Stimulated activated CD4-positive, alpha-beta T cell treated with anti-CD3 and anti-CD28 coated beads, Interleukin-1b, Interleukin-23, amount 100 ng/mL, for 24 hours (primary cell): ENCODE measurements around the gene TTLL13.
"Not testable (repeated sequence)": the region's sequence is repeated elsewhere in the genome, so short reads cannot be mapped to it uniquely, and the experiment has no call there.

Experiments
- DNase-seq, 4 experiments: peaks; one replicate each; pipeline ENCODE4 v3.0.0-alpha.2; 2020; ENCODE audit warnings: low read depth in 4 of 4, low spot score in 1 of 4

The TTLL13 gene

DNA sequence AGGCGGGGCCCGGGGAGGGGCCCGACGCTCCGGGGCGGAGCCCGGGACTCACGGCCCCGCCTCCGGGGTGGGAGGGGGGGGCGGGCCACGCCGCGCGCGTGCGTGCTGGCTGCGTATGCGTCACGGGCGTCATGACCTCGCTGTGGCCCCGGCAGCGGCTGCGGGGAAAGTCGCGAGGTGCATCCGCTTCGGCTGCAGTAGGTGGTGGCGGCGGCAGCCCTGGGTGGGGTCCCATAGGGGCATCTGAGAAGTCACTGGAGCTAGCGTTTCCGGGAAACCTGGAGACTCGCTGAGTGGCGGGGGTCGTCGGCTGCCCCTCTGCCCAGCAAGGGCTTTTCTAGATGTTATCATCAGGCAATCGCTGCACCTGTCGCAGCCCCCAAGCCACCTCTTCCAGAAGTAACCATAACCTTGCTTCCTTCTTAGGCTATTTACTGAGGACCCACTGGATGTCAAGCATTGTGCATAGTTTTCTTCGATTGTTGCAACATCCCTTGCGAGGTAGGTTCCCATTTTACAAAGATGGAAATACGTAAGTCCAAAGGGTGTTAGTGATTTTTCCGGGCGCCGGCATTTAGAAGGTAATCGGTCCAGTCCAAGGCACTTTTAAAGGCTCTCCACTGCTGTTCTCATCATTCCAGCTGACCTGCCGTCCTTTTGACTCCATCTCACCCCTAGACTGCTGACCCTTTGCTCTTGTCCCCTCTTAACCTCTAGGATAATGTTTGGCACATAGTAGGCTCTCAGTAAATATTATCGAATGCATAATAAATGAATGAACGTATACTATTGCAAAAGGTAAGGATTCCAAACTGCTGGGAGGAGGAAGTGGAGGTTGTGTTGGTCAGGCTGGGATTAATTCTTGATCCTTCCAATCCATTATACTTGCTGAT lies 15.0 kb upstream of the TTLL13 start, which contains the start of gene GDPGP1:
Gene GDPGP1, plus strand, starts transcription at position 114 of the 893 bp plus-strand sequence. CDS start 6,700 bp downstream, outside the sequence.
- no peak for DNase-seq

DNA sequence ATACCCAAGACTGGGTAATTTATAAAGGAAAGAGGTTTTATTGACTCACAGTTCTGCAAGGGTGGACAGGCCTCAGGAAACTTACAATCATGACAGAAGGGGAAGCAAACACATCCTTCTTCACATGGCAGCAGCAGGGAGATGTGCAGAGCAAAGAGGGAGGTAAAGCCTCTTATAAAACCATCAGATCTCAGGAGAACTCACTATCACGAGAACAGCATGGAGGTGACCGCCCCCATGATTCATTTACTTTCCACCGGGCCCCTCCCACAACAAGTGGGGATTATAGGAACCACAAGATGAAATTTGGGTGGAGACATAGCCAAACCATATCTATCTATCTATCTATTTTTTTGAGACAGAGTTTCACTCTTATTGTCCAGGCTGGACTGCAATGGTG lies 10.0 kb upstream of the TTLL13 start:
- no peak for DNase-seq

DNA sequence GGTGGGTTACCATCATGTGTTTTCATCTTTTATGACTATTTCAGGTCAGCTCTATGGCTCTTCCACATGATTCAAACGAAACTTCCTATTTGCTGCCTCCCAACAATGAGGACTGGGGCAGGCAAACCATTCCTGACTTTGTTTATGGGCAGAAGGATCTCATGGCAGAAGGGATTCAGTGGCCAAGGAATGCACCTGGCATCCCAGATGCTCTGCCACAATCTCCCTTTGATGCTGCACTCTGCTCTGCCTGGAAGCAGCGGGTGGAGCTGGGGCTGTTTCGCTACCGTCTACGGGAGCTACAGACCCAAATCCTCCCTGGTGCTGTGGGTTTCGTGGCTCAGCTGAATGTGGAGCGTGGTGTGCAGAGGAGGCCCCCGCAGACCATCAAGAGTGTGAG lies 8.5 kb upstream of the TTLL13 start:
- no peak for DNase-seq

DNA sequence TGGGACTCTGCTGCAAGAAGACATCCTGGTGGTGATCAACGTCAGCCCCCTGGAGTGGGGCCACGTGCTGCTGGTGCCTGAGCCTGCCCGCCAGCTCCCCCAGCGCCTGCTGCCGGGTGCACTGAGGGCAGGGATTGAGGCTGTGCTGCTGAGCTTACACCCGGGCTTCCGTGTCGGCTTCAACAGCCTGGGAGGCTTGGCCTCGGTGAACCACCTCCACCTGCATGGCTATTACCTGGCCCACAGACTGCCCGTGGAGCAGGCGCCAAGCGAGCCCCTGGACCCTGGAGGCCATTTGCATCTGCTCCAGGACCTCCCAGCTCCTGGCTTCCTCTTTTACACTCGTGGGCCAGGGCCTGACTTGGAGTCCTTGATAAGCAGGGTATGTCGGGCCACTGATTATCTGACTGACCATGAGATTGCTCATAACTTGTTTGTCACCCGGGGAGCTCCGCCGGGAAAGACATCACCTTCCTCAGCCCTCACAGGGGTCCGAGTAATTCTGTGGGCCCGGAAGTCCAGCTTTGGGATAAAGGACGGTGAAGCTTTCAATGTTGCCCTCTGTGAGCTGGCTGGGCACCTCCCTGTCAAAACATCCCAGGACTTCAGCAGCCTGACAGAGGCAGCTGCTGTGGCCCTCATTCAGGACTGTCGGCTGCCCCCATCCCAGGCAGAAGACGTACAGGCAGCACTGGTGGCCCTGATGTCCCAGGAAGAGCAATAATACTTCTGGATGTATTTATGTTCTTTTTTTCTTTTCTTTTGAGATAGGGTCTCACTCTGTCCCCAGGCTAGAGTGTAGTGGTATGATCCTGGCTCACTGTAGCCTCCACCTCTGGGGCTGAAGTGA lies 7.8 kb upstream of the TTLL13 start:
- DNase-seq: no peak

GRCh38 chr15:90243943-90244639 lies 5.3 kb upstream of the TTLL13 start:
- DNase-seq: no peak

- DNase-seq: no peak
These were observed 560 bp upstream of the TTLL13 start for GRCh38 chr15:90248789-90249202.

DNA sequence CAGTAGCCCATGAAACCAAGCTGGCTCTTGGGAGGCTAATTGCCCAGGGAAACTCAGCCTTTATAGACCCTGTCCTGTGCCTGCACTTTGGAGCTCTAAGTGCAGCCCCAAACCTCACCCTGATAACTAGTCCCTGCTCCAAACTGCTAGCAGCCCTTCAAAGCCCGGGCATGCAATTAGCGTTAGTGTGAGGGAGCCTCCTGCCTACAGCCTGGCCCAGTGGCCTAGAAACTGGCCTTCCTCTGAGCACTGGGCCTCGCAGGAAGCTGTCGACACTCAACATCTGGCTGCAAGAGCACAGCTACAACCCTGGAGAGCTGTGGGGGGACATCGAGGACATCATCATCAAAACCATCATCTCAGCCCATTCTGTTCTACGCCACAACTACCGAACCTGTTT lies 8.4 kb downstream of the TTLL13 start:
- DNase-seq: no peak

DNA sequence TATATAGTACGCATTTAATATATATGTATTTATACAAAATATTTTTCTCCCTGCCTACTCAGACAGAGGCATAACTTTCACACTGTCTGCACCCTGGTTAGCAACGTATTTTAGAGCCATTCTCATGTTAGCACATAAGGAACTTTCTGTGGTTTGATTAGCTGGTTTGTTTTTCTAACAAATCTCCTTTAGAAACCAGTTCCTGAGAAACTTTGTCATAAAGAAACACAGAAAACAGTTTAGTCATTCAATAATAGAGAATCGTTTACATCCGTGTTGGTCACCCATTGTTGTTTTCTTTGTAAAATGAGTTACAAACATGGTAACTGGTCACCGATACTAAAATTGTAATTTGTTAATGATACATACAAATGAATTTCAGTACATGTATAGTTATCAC lies 10.2 kb downstream of the TTLL13 start:
- DNase-seq: no peak

DNA sequence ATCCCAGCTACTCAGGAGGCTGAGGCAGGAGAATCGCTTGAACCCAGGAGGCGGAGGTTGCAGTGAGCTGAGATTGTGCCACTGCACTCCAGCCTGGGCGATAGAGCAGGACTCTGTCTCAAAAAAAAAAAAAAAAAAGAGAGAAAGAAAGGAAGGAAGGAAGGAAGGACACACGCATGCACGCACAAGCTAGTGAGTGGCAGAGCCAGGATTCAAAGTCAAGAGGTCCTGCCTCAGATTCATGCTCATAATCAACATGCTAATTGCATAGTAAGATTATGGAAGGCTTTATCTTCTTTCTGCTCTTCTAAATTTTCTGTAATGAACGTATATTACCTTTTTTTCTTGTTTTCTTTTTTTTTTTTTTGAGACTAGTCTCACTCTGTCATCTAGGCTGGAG lies 11.4 kb downstream of the TTLL13 start:
- not testable (repeated sequence) for DNase-seq

GRCh38 chr15:90261811-90262210 lies 12.5 kb downstream of the TTLL13 start:
- no peak for DNase-seq

- DNase-seq: no peak
These were observed 13.1 kb downstream of the TTLL13 start for GRCh38 chr15:90262426-90262825.

- DNase-seq: peak in 2 of 4 experiments; percentile 6 to 20
These were observed 15.3 kb downstream of the TTLL13 start for GRCh38 chr15:90264671-90265070.

GRCh38 chr15:90265271-90266060 lies 16.1 kb downstream of the TTLL13 start, which contains the start of gene NGRN:
TSS of gene NGRN (plus strand) at chr15:90265672. CDS start at chr15:90265713, 41 bp downstream.
- DNase-seq: peak; percentile 78 to 93 (median 86)

- peak in 2 of 4 experiments; percentile 22 to 35 for DNase-seq
These were observed 16.7 kb downstream of the TTLL13 start for GRCh38 chr15:90266061-90266431.

GRCh38 chr15:90266485-90266884 lies 17.1 kb downstream of the TTLL13 start:
- DNase-seq: no peak

- no peak for DNase-seq
These were observed 19.1 kb downstream of the TTLL13 start for GRCh38 chr15:90268415-90268814.

- DNase-seq: no peak
These were observed 21.3 kb downstream of the TTLL13 start for GRCh38 chr15:90270502-90271150.

DNA sequence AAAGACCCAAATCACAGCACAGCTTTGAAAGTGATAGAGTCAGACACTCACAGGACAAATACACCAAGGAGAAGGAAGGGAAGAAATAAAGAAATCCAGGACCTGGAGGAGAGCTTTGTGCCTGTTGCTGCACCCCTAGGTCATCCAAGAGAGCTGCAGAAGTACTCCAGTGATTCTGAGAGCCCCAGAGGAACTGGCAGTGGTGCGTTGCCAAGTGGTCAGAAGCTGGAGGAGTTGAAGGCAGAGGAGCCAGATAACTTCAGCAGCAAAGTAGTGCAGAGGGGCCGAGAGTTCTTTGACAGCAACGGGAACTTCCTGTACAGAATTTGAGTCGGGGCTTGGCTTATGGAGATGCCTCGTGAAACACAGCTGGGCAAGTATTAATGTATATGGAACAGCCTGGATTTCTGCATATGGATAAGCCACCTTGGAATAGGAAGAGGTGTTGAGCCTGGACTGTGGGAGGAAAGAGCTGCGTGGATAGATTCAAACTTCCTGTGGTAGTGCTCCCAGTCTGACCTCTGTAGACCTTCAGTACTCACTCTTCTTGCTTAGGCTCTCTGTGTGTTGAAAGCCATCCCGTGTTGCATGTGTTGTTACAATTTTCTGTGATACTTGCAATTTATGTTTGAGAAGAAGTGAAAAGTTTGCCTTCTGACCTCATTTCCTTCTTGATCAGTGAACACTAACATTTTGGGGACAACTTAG lies 22.3 kb downstream of the TTLL13 start:
- no peak for DNase-seq

GRCh38 chr15:90278467-90278866 lies 29.1 kb downstream of the TTLL13 start:
- DNase-seq: not testable (repeated sequence)
